CD8-positive, alpha-beta memory T cell (primary cell): Measurements from ENCODE around the gene AXIN2. TPM values are rescaled to one million over a fixed set of nuclear protein-coding genes. Genes with fewer than 3 reads are reported as not detected.
"Not testable (repeated sequence)": the region's sequence is repeated elsewhere in the genome, so short reads cannot be mapped to it uniquely, and the experiment has no call there.

Source experiments
- CTCF ChIA-PET: fragments of 350-600 bp; sonication (Branson Sonifier 250); formaldehyde crosslinking; loops from one replicate; lab custom pipeline; 2021; ENCODE audit warnings: antibody characterized with exemption; lab: Charles Lee
- POLR2A ChIA-PET: fragments of 350-600 bp; sonication (Branson Sonifier 250); formaldehyde crosslinking; loops from one replicate; lab custom pipeline; 2021; ENCODE audit warnings: antibody characterized with exemption; lab: Charles Lee
- DNase-seq, 5 donors: peaks; one replicate each; pipeline versions ENCODE4 v3.0.0 to v3.0.0-alpha.2; 2020 to 2022; ENCODE audit warnings: mixed read lengths in 1 of 5
- H3K27ac ChIP-seq: one replicate; pipeline ENCODE4 v1.7.0; 2013; ENCODE audit warnings: low read depth, mild to moderate bottlenecking, low read length, moderate library complexity
- H3K27me3 ChIP-seq: 2 replicates; pipeline ENCODE4 v1.7.0; 2013; ENCODE audit warnings: low read length, mild to moderate bottlenecking; ENCODE audit not compliant: insufficient read depth, poor library complexity, severe bottlenecking
- H3K36me3 ChIP-seq: 2 replicates; pipeline ENCODE4 v1.7.0; 2013; ENCODE audit warnings: mild to moderate bottlenecking, low read length, moderate library complexity; ENCODE audit not compliant: insufficient read depth
- H3K4me1 ChIP-seq: 2 replicates; pipeline ENCODE4 v1.7.0; 2013; ENCODE audit warnings: mild to moderate bottlenecking, low read length, moderate library complexity; ENCODE audit not compliant: insufficient read depth
- H3K4me3 ChIP-seq: 2 replicates; pipeline ENCODE4 v1.7.0; 2013; ENCODE audit warnings: mild to moderate bottlenecking, low read length
- H3K9me3 ChIP-seq: 2 replicates; pipeline ENCODE4 v1.7.0; 2013; ENCODE audit warnings: mild to moderate bottlenecking, low read length
- H3K27ac Mint-ChIP-seq, 8 donors: one replicate each; pipeline ENCODE4 v1.8.0; 2020 to 2021; ENCODE audit warnings: mixed read lengths in 8 of 8, mild to moderate bottlenecking in 6 of 8, inconsistent platforms in 3 of 8, moderate library complexity in 3 of 8
- H3K27me3 Mint-ChIP-seq, 2 donors: one replicate each; pipeline ENCODE4 v1.8.0; 2020 to 2021; ENCODE audit warnings: mixed read lengths in 2 of 2, mild to moderate bottlenecking in 1 of 2, moderate library complexity in 1 of 2
- H3K36me3 Mint-ChIP-seq, 3 donors: one replicate each; pipeline ENCODE4 v1.8.0; 2020 to 2021; ENCODE audit warnings: mixed read lengths in 3 of 3, inconsistent platforms in 1 of 3, mild to moderate bottlenecking in 1 of 3
- H3K4me1 Mint-ChIP-seq, 3 donors: one replicate each; pipeline ENCODE4 v1.8.0; 2020 to 2021; ENCODE audit warnings: mixed read lengths in 3 of 3, inconsistent platforms in 1 of 3, mild to moderate bottlenecking in 1 of 3
- H3K4me3 Mint-ChIP-seq, 7 donors: one replicate each; pipeline ENCODE4 v1.8.0; 2020 to 2021; ENCODE audit warnings: mixed read lengths in 7 of 7, mild to moderate bottlenecking in 6 of 7, moderate library complexity in 4 of 7, inconsistent platforms in 2 of 7
- H3K9me3 Mint-ChIP-seq, 5 donors: one replicate each; pipeline ENCODE4 v1.8.0; 2020 to 2022; ENCODE audit warnings: mixed read lengths in 5 of 5, mild to moderate bottlenecking in 3 of 5, moderate library complexity in 2 of 5, inconsistent platforms in 1 of 5
- polyA plus RNA-seq: library from polyadenylated mRNA; unstranded; fragments of 300-500 nt; fragmentation: Illumina TruSeq; gene quantifications from one replicate; pipeline ENCODE4 v1.2.3, GENCODE V29; 2021
- total RNA-seq, 2 experiments: library from RNA; stranded (reverse); gene quantifications; one replicate each; pipeline ENCODE4 v1.2.3, GENCODE V29; 2021

AXIN2 gene
- total and polyA plus RNA-seq, 3 experiments from 2014 or later: 3.6 to 3.8 (median 3.8) TPM

GRCh38 chr17:65530523-65531255 is 30.8 kb downstream of the AXIN2 start:
- Histone ChIP-seq H3K4me3 (no peak overlapping the region), H3K9me3 (no peaks in the 10 kb centered on the region), H3K27ac (no peak overlapping the region), H3K36me3 (peaks cover 7% of the 10 kb centered on the region), H3K4me1 (no peaks in the 10 kb centered on the region), H3K27me3 (no peaks in the 10 kb centered on the region)
- ChIA-PET POLR2A (no interaction called here), CTCF (interaction anchor here (0.8 kb wide), 1 partner anchor 26 kb away, joined by 3 read pairs; no protein-coding TSS in a partner anchor)
- Mint-ChIP-seq H3K36me3 (peaks cover 6 to 59% (median 6%) of the 10 kb centered on the region in 3 donors), H3K9me3 (no peaks in the 10 kb centered on the region), H3K27ac (peak overlapping the region in 3 of 8 donors; percentile 43 to 87 (median 43)), H3K4me3 (no peak overlapping the region), H3K27me3 (peaks cover 0 to 2% of the 10 kb centered on the region in 2 donors), H3K4me1 (peaks cover 0 to 8% (median 1%) of the 10 kb centered on the region in 3 donors)
- DNase-seq: no peak

- Histone ChIP-seq H3K4me1 (no peaks in the 10 kb centered on the region), H3K27me3 (no peaks in the 10 kb centered on the region), H3K9me3 (no peaks in the 10 kb centered on the region), H3K4me3 (no peak overlapping the region), H3K36me3 (peaks cover 6% of the 10 kb centered on the region), H3K27ac (no peak overlapping the region)
- Mint-ChIP-seq H3K27me3 (peaks cover 0 to 2% of the 10 kb centered on the region in 2 donors), H3K36me3 (peaks cover 0 to 51% (median 6%) of the 10 kb centered on the region in 3 donors), H3K9me3 (no peaks in the 10 kb centered on the region), H3K27ac (peak overlapping the region in 3 of 8 donors; percentile 6 to 72 (median 29)), H3K4me3 (no peak overlapping the region), H3K4me1 (peaks cover 0 to 11% (median 1%) of the 10 kb centered on the region in 3 donors)
- DNase-seq: no peak
- ChIA-PET CTCF (no interaction called here), POLR2A (no interaction called here)
These were observed 31.5 kb downstream of the AXIN2 start for GRCh38 chr17:65529761-65530522.

- H3K27me3 Mint-ChIP-seq: peaks cover 0 to 2% of the 10 kb centered on the region in 2 donors
- CTCF ChIA-PET: no interaction called here
These were observed 32.3 kb downstream of the AXIN2 start for GRCh38 chr17:65529040-65529633.

GRCh38 chr17:65527857-65528591 is 33.4 kb downstream of the AXIN2 start:
- H3K4me1 ChIP-seq: peaks cover 17% of the 10 kb centered on the region
- POLR2A ChIA-PET: no interaction called here
- Mint-ChIP-seq H3K4me3 (no peak overlapping the region), H3K36me3 (peaks cover 0 to 37% (median 7%) of the 10 kb centered on the region in 3 donors), H3K4me1 (peaks cover 16 to 29% (median 18%) of the 10 kb centered on the region in 3 donors), H3K27ac (peak overlapping the region in 3 of 8 donors; percentile 29 to 70 (median 55)), H3K27me3 (peaks cover 0 to 2% of the 10 kb centered on the region in 2 donors), H3K9me3 (peaks cover 0 to 2% (median 0%) of the 10 kb centered on the region in 5 donors)
- no peak overlapping the region for H3K4me3 ChIP-seq
- CTCF ChIA-PET: no interaction called here
- no peak for DNase-seq
- no peaks in the 10 kb centered on the region for H3K27me3 ChIP-seq
- peaks cover 4% of the 10 kb centered on the region for H3K36me3 ChIP-seq
- no peak overlapping the region for H3K27ac ChIP-seq
- H3K9me3 ChIP-seq: no peaks in the 10 kb centered on the region

More at GRCh38 chr17:65529040-65529633, 32.3 kb downstream of the AXIN2 start:
- Histone ChIP-seq H3K4me3 (no peak overlapping the region), H3K27ac (no peak overlapping the region), H3K4me1 (peaks cover 6% of the 10 kb centered on the region), H3K36me3 (peaks cover 6% of the 10 kb centered on the region), H3K27me3 (no peaks in the 10 kb centered on the region), H3K9me3 (no peaks in the 10 kb centered on the region)
- Mint-ChIP-seq H3K9me3 (no peaks in the 10 kb centered on the region), H3K36me3 (peaks cover 0 to 45% (median 7%) of the 10 kb centered on the region in 3 donors), H3K27ac (peak overlapping the region in 5 of 8 donors; percentile 12 to 72 (median 29)), H3K4me1 (peaks cover 6 to 17% (median 7%) of the 10 kb centered on the region in 3 donors), H3K4me3 (no peak overlapping the region)
- POLR2A ChIA-PET: no interaction called here
- no peak for DNase-seq

GRCh38 chr17:65527381-65527780 is 34.1 kb downstream of the AXIN2 start:
- POLR2A ChIA-PET: no interaction called here
- no peaks in the 10 kb centered on the region for H3K36me3 ChIP-seq
- no peaks in the 10 kb centered on the region for H3K9me3 ChIP-seq
- Mint-ChIP-seq H3K36me3 (peaks cover 0 to 34% (median 7%) of the 10 kb centered on the region in 3 donors), H3K4me3 (no peak overlapping the region), H3K4me1 (peaks cover 23 to 35% (median 25%) of the 10 kb centered on the region in 3 donors), H3K27ac (peak overlapping the region in 4 of 8 donors; percentile 8 to 85 (median 44)), H3K9me3 (peaks cover 0 to 2% (median 0%) of the 10 kb centered on the region in 5 donors), H3K27me3 (peaks cover 0 to 2% of the 10 kb centered on the region in 2 donors)
- no peak overlapping the region for H3K27ac ChIP-seq
- CTCF ChIA-PET: no interaction called here
- no peak overlapping the region for H3K4me3 ChIP-seq
- peaks cover 24% of the 10 kb centered on the region for H3K4me1 ChIP-seq
- DNase-seq: no peak
- H3K27me3 ChIP-seq: no peaks in the 10 kb centered on the region

- POLR2A ChIA-PET, H3K9me3 Mint-ChIP-seq: not testable (repeated sequence)
- peaks cover 0 to 29% (median 7%) of the 10 kb centered on the region in 3 donors for H3K36me3 Mint-ChIP-seq
These were observed 34.6 kb downstream of the AXIN2 start for GRCh38 chr17:65526854-65527253.

GRCh38 chr17:65523853-65524664 is 37.4 kb downstream of the AXIN2 start:
- Mint-ChIP-seq H3K4me3 (peak overlapping the region; percentile 47 to 81 (median 63)), H3K27me3 (peaks cover 0 to 4% of the 10 kb centered on the region in 2 donors), H3K4me1 (peaks cover 34 to 51% (median 45%) of the 10 kb centered on the region in 3 donors), H3K36me3 (peaks cover 0 to 6% (median 4%) of the 10 kb centered on the region in 3 donors), H3K9me3 (peaks cover 0 to 2% (median 0%) of the 10 kb centered on the region in 5 donors), H3K27ac (peak overlapping the region in 7 of 8 donors; percentile 39 to 89 (median 51))
- H3K27me3 ChIP-seq: no peaks in the 10 kb centered on the region
- H3K36me3 ChIP-seq: no peaks in the 10 kb centered on the region
- H3K4me3 ChIP-seq: no peak overlapping the region
- no peaks in the 10 kb centered on the region for H3K9me3 ChIP-seq
- peak in 1 of 5 donors; percentile 25 for DNase-seq
- H3K4me1 ChIP-seq: peaks cover 32% of the 10 kb centered on the region
- no peak overlapping the region for H3K27ac ChIP-seq
- ChIA-PET POLR2A (interaction anchor here (0.5 to 0.6 kb wide), 4 partner anchors 23 to 1722 kb away, joined by 3 to 5 read pairs (median 3); no protein-coding TSS in a partner anchor), CTCF (no interaction called here)

More at GRCh38 chr17:65526854-65527253, 34.6 kb downstream of the AXIN2 start:
- peaks cover 29% of the 10 kb centered on the region for H3K4me1 ChIP-seq
- H3K27me3 ChIP-seq, H3K9me3 ChIP-seq, H3K36me3 ChIP-seq, H3K27me3 Mint-ChIP-seq, CTCF ChIA-PET, DNase-seq, H3K27ac Mint-ChIP-seq, H3K27ac ChIP-seq, H3K4me3 ChIP-seq, H3K4me3 Mint-ChIP-seq: not testable (repeated sequence)
- peaks cover 27 to 40% (median 30%) of the 10 kb centered on the region in 3 donors for H3K4me1 Mint-ChIP-seq
